Activated effector memory CD4-positive, alpha-beta T cell treated with Interleukin-2 at 50 U/mL for 16 hours (primary cell): ENCODE measurements around the gene DDIT3.

Experiments used
- DNase-seq: peaks from one replicate; pipeline ENCODE4 v3.0.0-alpha.2; 2020

Gene DDIT3

GRCh38 chr12:57546438-57547287, 26.3 kb upstream of the DDIT3 start, which contains the start of gene DCTN2:
DCTN2 (minus strand) TSS chr12:57547192; CDS start chr12:57547063, 129 bp downstream.
- peak; percentile 89 for DNase-seq

GRCh38 chr12:57545809-57546437, 25.6 kb upstream of the DDIT3 start:
- no peak for DNase-seq

GRCh38 chr12:57543581-57543980, 23.3 kb upstream of the DDIT3 start:
- DNase-seq: no peak

- DNase-seq: no peak
These were observed 21.4 kb upstream of the DDIT3 start for GRCh38 chr12:57541717-57542116.

- no peak for DNase-seq
These were observed 20.7 kb upstream of the DDIT3 start for GRCh38 chr12:57541001-57541400.

GRCh38 chr12:57539134-57539768, 18.9 kb upstream of the DDIT3 start:
- DNase-seq: no peak

GRCh38 chr12:57536597-57536942, 16.3 kb upstream of the DDIT3 start:
- DNase-seq: no peak

GRCh38 chr12:57535764-57536596, 15.7 kb upstream of the DDIT3 start:
- no peak for DNase-seq

GRCh38 chr12:57534991-57535543, 14.8 kb upstream of the DDIT3 start:
- no peak for DNase-seq

- DNase-seq: no peak
These were observed 13.9 kb upstream of the DDIT3 start for GRCh38 chr12:57534250-57534649.

GRCh38 chr12:57533108-57533507, 12.8 kb upstream of the DDIT3 start:
- no peak for DNase-seq

GRCh38 chr12:57531836-57532235, 11.5 kb upstream of the DDIT3 start:
- DNase-seq: no peak

GRCh38 chr12:57530396-57531142, 10.3 kb upstream of the DDIT3 start:
- no peak for DNase-seq

- no peak for DNase-seq
These were observed 9.5 kb upstream of the DDIT3 start for GRCh38 chr12:57529831-57530230.

GRCh38 chr12:57528831-57529555, 8.7 kb upstream of the DDIT3 start:
- DNase-seq: no peak

- DNase-seq: no peak
These were observed 7.9 kb upstream of the DDIT3 start for GRCh38 chr12:57528176-57528575.

GRCh38 chr12:57527184-57527583, 6.9 kb upstream of the DDIT3 start:
- DNase-seq: no peak

GRCh38 chr12:57526477-57527126, 6.3 kb upstream of the DDIT3 start:
- DNase-seq: no peak

GRCh38 chr12:57525615-57526383, 5.5 kb upstream of the DDIT3 start:
- DNase-seq: no peak
